ENCODE results near the gene UBE3B. TPM values are rescaled to one million over a fixed set of nuclear protein-coding genes. Genes with fewer than 3 reads are reported as not detected.

UBE3B gene
- polyA plus RNA-seq, 1 donor (not counting 4 experiments of a cell fraction or from before 2014, with no cell fraction given): 27.1 TPM

- Histone ChIP-seq H3K9me3 (ENCODE audit: control insufficient read depth, low read depth, low read length) (no peaks in the 10 kb centered on the region), H3K4me1 (ENCODE audit: control insufficient read depth, extremely low read depth, insufficient read depth, low read length) (no peaks in the 10 kb centered on the region), H4K20me1 (ENCODE audit: control insufficient read depth, extremely low read depth, insufficient read depth, low read length) (no peaks in the 10 kb centered on the region), H3K27me3 (ENCODE audit: control insufficient read depth, extremely low read depth, insufficient read depth, low read length) (no peaks in the 10 kb centered on the region), H2AFZ (ENCODE audit: control insufficient read depth, low read length) (no peak overlapping the region), H3K36me3 (ENCODE audit: control insufficient read depth in 2 of 2, extremely low read depth in 1 of 2, insufficient read depth in 2 of 2, low read length in 2 of 2) (peaks cover 26 to 34% of the 10 kb centered on the region in 2 experiments), H3K4me2 (ENCODE audit: control insufficient read depth, extremely low read depth, insufficient read depth, low read depth, low read length) (no peak overlapping the region), H3K9ac (ENCODE audit: control insufficient read depth, extremely low read depth, insufficient read depth, low read length) (no peak overlapping the region), H3K4me3 (ENCODE audit: control insufficient read depth in 2 of 3, extremely low read depth in 1 of 3, insufficient read depth in 2 of 3, low read depth in 1 of 3, low read length in 3 of 3) (no peak overlapping the region), H3K79me2 (ENCODE audit: control insufficient read depth, insufficient read depth, low read length) (no peaks in the 10 kb centered on the region), H3K27ac (ENCODE audit: control insufficient read depth, insufficient read depth, low read length) (no peak overlapping the region), H3K9me1 (ENCODE audit: control insufficient read depth, extremely low read depth, insufficient read depth, low read length) (no peaks in the 10 kb centered on the region)
- TF ChIP-seq CTCF (optimal IDR thresholded peaks at IDR 0.05 in 1 of 3, IDR thresholded peaks at IDR 0.05 in 1 of 3, conservative IDR thresholded peaks at IDR 0.05 in 1 of 3; ENCODE audit: extremely low read depth in 1 of 3, insufficient read depth in 2 of 3, low read length in 3 of 3): no peak
- no peak for TF ChIP-seq EZH2 (IDR thresholded peaks at IDR 0.05; ENCODE audit: low read length)
- FAIRE-seq (no peak), DNase-seq (ENCODE audit: low read depth, low spot score) (no peak)
- dilution Hi-C loops (cut with MboI; ENCODE audit: extremely low pct_ligation_motif_present, low sequenced_read_pairs): no loop called here
These were observed 35.6 kb downstream of the UBE3B start for GRCh38 chr12:109513051-109513450.

- Histone ChIP-seq H3K9ac (ENCODE audit: control insufficient read depth, extremely low read depth, insufficient read depth, low read length) (no peak overlapping the region), H4K20me1 (ENCODE audit: control insufficient read depth, extremely low read depth, insufficient read depth, low read length) (no peaks in the 10 kb centered on the region), H3K4me2 (ENCODE audit: control insufficient read depth, extremely low read depth, insufficient read depth, low read depth, low read length) (no peak overlapping the region), H3K27me3 (ENCODE audit: control insufficient read depth, extremely low read depth, insufficient read depth, low read length) (no peaks in the 10 kb centered on the region), H3K4me3 (ENCODE audit: control insufficient read depth in 2 of 3, extremely low read depth in 1 of 3, insufficient read depth in 2 of 3, low read depth in 1 of 3, low read length in 3 of 3) (no peak overlapping the region), H2AFZ (ENCODE audit: control insufficient read depth, low read length) (no peak overlapping the region), H3K9me1 (ENCODE audit: control insufficient read depth, extremely low read depth, insufficient read depth, low read length) (no peaks in the 10 kb centered on the region), H3K36me3 (ENCODE audit: control insufficient read depth in 2 of 2, extremely low read depth in 1 of 2, insufficient read depth in 2 of 2, low read length in 2 of 2) (peaks cover 26 to 36% of the 10 kb centered on the region in 2 experiments), H3K9me3 (ENCODE audit: control insufficient read depth, low read depth, low read length) (no peaks in the 10 kb centered on the region), H3K79me2 (ENCODE audit: control insufficient read depth, insufficient read depth, low read length) (no peaks in the 10 kb centered on the region), H3K27ac (ENCODE audit: control insufficient read depth, insufficient read depth, low read length) (no peak overlapping the region), H3K4me1 (ENCODE audit: control insufficient read depth, extremely low read depth, insufficient read depth, low read length) (no peaks in the 10 kb centered on the region)
- FAIRE-seq (no peak), DNase-seq (ENCODE audit: low read depth, low spot score) (no peak)
- dilution Hi-C loops (cut with MboI; ENCODE audit: extremely low pct_ligation_motif_present, low sequenced_read_pairs): no loop called here
- TF ChIP-seq EZH2 (IDR thresholded peaks at IDR 0.05; ENCODE audit: low read length) (no peak), CTCF (optimal IDR thresholded peaks at IDR 0.05 in 1 of 3, IDR thresholded peaks at IDR 0.05 in 1 of 3, conservative IDR thresholded peaks at IDR 0.05 in 1 of 3; ENCODE audit: extremely low read depth in 1 of 3, insufficient read depth in 2 of 3, low read length in 3 of 3) (no peak)
These were observed 36.5 kb downstream of the UBE3B start for GRCh38 chr12:109513977-109514376.
